Dedifferentiated amniotic fluid mesenchymal stem cell (primary cell): ENCODE measurements around the gene TMEM120B.
"Not testable (repeated sequence)": the region's sequence is repeated elsewhere in the genome, so short reads cannot be mapped to it uniquely, and the experiment has no call there.

ENCODE experiments used
- DNase-seq: peaks from one replicate; pipeline ENCODE4 v3.0.0-alpha.2; 2016; ENCODE audit errors: extremely low spot score

The TMEM120B gene

GRCh38 chr12:121709064-121709424 is 3.5 kb upstream of the TMEM120B start:
- DNase-seq = not testable (repeated sequence)

GRCh38 chr12:121709478-121709961 is 3.0 kb upstream of the TMEM120B start:
- DNase-seq = no peak

- no peak for DNase-seq
Observed at GRCh38 chr12:121711361-121712189, 977 bp upstream of the TMEM120B start.

GRCh38 chr12:121712190-121712460 is 427 bp upstream of the TMEM120B start:
- DNase-seq = peak; percentile 20

- DNase-seq = no peak
Observed at GRCh38 chr12:121713257-121713777, 765 bp downstream of the TMEM120B start.

- no peak for DNase-seq
Observed at GRCh38 chr12:121713793-121714192, 1.2 kb downstream of the TMEM120B start.

GRCh38 chr12:121715055-121715454 is 2.5 kb downstream of the TMEM120B start:
- not testable (repeated sequence) for DNase-seq

- no peak for DNase-seq
Observed at GRCh38 chr12:121715862-121716435, 3.4 kb downstream of the TMEM120B start.

- peak; percentile 70 for DNase-seq
Observed at GRCh38 chr12:121717041-121717699, 4.6 kb downstream of the TMEM120B start.

GRCh38 chr12:121718653-121719239 is 6.2 kb downstream of the TMEM120B start:
- DNase-seq = no peak

GRCh38 chr12:121719926-121720414 is 7.4 kb downstream of the TMEM120B start:
- peak; percentile 80 for DNase-seq

- DNase-seq = no peak
Observed at GRCh38 chr12:121720762-121721161, 8.2 kb downstream of the TMEM120B start.

GRCh38 chr12:121722511-121722910 is 10.0 kb downstream of the TMEM120B start:
- no peak for DNase-seq

- no peak for DNase-seq
Observed at GRCh38 chr12:121723200-121723599, 10.6 kb downstream of the TMEM120B start.

GRCh38 chr12:121724925-121725324 is 12.4 kb downstream of the TMEM120B start:
- no peak for DNase-seq

GRCh38 chr12:121725423-121725822 is 12.9 kb downstream of the TMEM120B start:
- no peak for DNase-seq

GRCh38 chr12:121729021-121729420 is 16.5 kb downstream of the TMEM120B start:
- no peak for DNase-seq

- DNase-seq = no peak
Observed at GRCh38 chr12:121731473-121731872, 18.9 kb downstream of the TMEM120B start.

- no peak for DNase-seq
Observed at GRCh38 chr12:121733849-121734248, 21.3 kb downstream of the TMEM120B start.

- no peak for DNase-seq
Observed at GRCh38 chr12:121738340-121738858, 25.8 kb downstream of the TMEM120B start.

GRCh38 chr12:121740847-121741246 is 28.3 kb downstream of the TMEM120B start:
- DNase-seq = no peak

- DNase-seq = no peak
Observed at GRCh38 chr12:121741743-121742142, 29.2 kb downstream of the TMEM120B start.
